Mucosa of gallbladder (tissue), 1 donor: Measurements from ENCODE around the gene IQCE. TPM values are rescaled to one million over a fixed set of nuclear protein-coding genes. Genes with fewer than 3 reads are reported as not detected.
"Not testable (repeated sequence)": the region's sequence is repeated elsewhere in the genome, so short reads cannot be mapped to it uniquely, and the experiment has no call there.

Experiments used
- DNase-seq: peaks from one replicate; pipeline ENCODE4 v3.0.0-alpha.2; 2020; ENCODE audit warnings: low spot score
- total RNA-seq: library from RNA; stranded (reverse); gene quantifications from one replicate; pipeline ENCODE4 v1.2.1, GENCODE V29; 2021
- donor health status: DM: no; HTN: no; CAD: no.

The IQCE gene
- total RNA-seq, 1 donor from 2014 or later = 36.1 TPM

- DNase-seq = no peak
Observed at GRCh38 chr7:2602406-2603043, 43.7 kb downstream of the IQCE start.

- no peak for DNase-seq
Observed at GRCh38 chr7:2603044-2603965, 44.5 kb downstream of the IQCE start.

GRCh38 chr7:2604608-2605174, 45.9 kb downstream of the IQCE start:
- no peak for DNase-seq

GRCh38 chr7:2605608-2606538, 47.1 kb downstream of the IQCE start:
- DNase-seq = no peak

GRCh38 chr7:2606539-2606936, 47.8 kb downstream of the IQCE start:
- no peak for DNase-seq

GRCh38 chr7:2607122-2607922, 48.5 kb downstream of the IQCE start:
- DNase-seq = peak; percentile 42

GRCh38 chr7:2607923-2608904, 49.4 kb downstream of the IQCE start:
- DNase-seq = no peak

GRCh38 chr7:2608921-2609411, 50.2 kb downstream of the IQCE start:
- no peak for DNase-seq

- DNase-seq = not testable (repeated sequence)
Observed at GRCh38 chr7:2609646-2610045, 50.9 kb downstream of the IQCE start.

GRCh38 chr7:2610466-2610865, 51.7 kb downstream of the IQCE start:
- DNase-seq = no peak

GRCh38 chr7:2610898-2611297, 52.1 kb downstream of the IQCE start:
- DNase-seq = no peak

- no peak for DNase-seq
Observed at GRCh38 chr7:2611401-2611800, 52.6 kb downstream of the IQCE start.

GRCh38 chr7:2611922-2612321, 53.1 kb downstream of the IQCE start:
- no peak for DNase-seq

- DNase-seq = no peak
Observed at GRCh38 chr7:2612445-2613097, 53.8 kb downstream of the IQCE start.

GRCh38 chr7:2613098-2613930, 54.5 kb downstream of the IQCE start:
- DNase-seq = no peak

GRCh38 chr7:2613931-2614600, 55.3 kb downstream of the IQCE start:
- peak; percentile 37 for DNase-seq

- no peak for DNase-seq
Observed at GRCh38 chr7:2614631-2615330, 56.0 kb downstream of the IQCE start.
